NT2/D1 (cell line): ENCODE data around the gene LRP8.

ENCODE experiments used
- SUZ12 ChIP-seq: IDR thresholded peaks from 2 replicates; pipeline ENCODE4 v1.6.1; 2011; ENCODE audit not compliant: insufficient read length, insufficient read depth; ENCODE audit errors: extremely low read depth
- ZNF274 ChIP-seq: IDR thresholded peaks from 2 replicates; pipeline ENCODE4 v1.6.1; 2011; ENCODE audit warnings: mild to moderate bottlenecking, low read depth, low read length

DNA sequence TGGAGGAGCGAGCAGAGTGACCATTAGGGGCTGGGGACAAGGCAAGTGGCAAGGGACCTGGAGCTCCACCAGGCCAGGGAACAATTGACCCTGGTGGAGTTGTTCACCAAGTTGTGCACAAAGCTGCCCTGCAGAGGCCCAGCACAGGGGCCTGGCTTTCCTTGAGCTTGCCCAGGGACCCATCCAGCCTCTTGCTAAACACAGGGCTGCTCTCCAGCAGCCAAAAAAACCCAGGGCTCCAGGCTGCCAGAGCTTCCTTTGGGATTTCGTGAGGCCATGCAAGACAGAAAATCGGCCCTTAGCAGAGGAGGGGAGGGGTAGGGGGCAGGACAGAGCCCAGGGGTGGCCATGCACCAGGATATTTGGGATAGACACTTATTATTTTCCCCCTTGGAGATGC is 32.6 kb downstream of the LRP8 start:
- TF ChIP-seq ZNF274 (no peak), SUZ12 (no peak)
